MM.1S (cell line): ENCODE data around the gene ZCCHC2.

Source experiments
- DNase-seq: peaks from one replicate; pipeline ENCODE4 v3.0.0-alpha.2; 2015
- H2AFZ ChIP-seq: fragments of 300-600 bp; sonication (generic); 2 replicates; pipeline ENCODE4 v1.6.0; 2016; ENCODE audit warnings: antibody characterized with exemption, low read length
- H3F3A ChIP-seq: fragments of 300-600 bp; sonication (generic); 2 replicates; pipeline ENCODE4 v1.6.1; 2016; ENCODE audit warnings: mild to moderate bottlenecking, antibody characterized with exemption, low read length, moderate library complexity, mixed read lengths; ENCODE audit not compliant: insufficient read depth
- H3K27ac ChIP-seq: fragments of 300-600 bp; sonication (generic); 2 replicates; pipeline ENCODE4 v1.5.1; 2016; ENCODE audit warnings: mild to moderate bottlenecking, low read length
- H3K27me3 ChIP-seq: fragments of 300-600 bp; sonication (generic); replicated peaks from 2 replicates; pipeline ENCODE4 v1.6.0; 2016; ENCODE audit warnings: low read length; ENCODE audit not compliant: insufficient read depth
- H3K36me3 ChIP-seq: fragments of 300-600 bp; sonication (generic); replicated peaks from 2 replicates; pipeline ENCODE4 v1.6.1; 2016; ENCODE audit warnings: mild to moderate bottlenecking, low read length, mixed read lengths; ENCODE audit not compliant: insufficient read depth
- H3K4me1 ChIP-seq: fragments of 300-600 bp; sonication (generic); 2 replicates; pipeline ENCODE4 v1.6.1; 2016; ENCODE audit warnings: low read length, mixed read lengths
- H3K4me2 ChIP-seq: fragments of 300-600 bp; sonication (generic); 2 replicates; pipeline ENCODE4 v1.6.0; 2016; ENCODE audit warnings: low read depth, low read length
- H3K4me3 ChIP-seq: fragments of 300-600 bp; sonication (generic); 2 replicates; pipeline ENCODE4 v1.5.1; 2016; ENCODE audit warnings: low read length, mixed read lengths
- H3K79me2 ChIP-seq: fragments of 300-600 bp; sonication (generic); 2 replicates; pipeline ENCODE4 v1.6.1; 2016; ENCODE audit warnings: mixed run types, low read length, mixed read lengths
- H3K9ac ChIP-seq: fragments of 300-600 bp; sonication (generic); 2 replicates; pipeline ENCODE4 v1.6.1; 2016; ENCODE audit warnings: low read length, mixed read lengths
- H3K9me2 ChIP-seq: fragments of 300-600 bp; sonication (generic); replicated peaks from 2 replicates; pipeline ENCODE4 v1.6.1; 2016; ENCODE audit warnings: mild to moderate bottlenecking, low read length, mixed read lengths; ENCODE audit not compliant: insufficient read depth
- H3K9me3 ChIP-seq: fragments of 300-600 bp; sonication (generic); replicated peaks from 2 replicates; pipeline ENCODE4 v1.6.1; 2016; ENCODE audit warnings: mild to moderate bottlenecking, low read length, mixed read lengths; ENCODE audit not compliant: insufficient read depth
- H4K20me1 ChIP-seq: fragments of 300-600 bp; sonication (generic); 2 replicates; pipeline ENCODE4 v1.6.1; 2016; ENCODE audit warnings: mild to moderate bottlenecking, low read length, moderate library complexity, mixed read lengths; ENCODE audit not compliant: insufficient read depth
- CTCF ChIP-seq: fragments of 300-600 bp; sonication (generic); IDR thresholded peaks from 2 replicates; pipeline ENCODE4 v1.5.1; 2016; ENCODE audit warnings: antibody characterized with exemption, low read length, mixed read lengths
- EZH2 ChIP-seq: fragments of 300-600 bp; sonication (generic); optimal IDR thresholded peaks from 2 replicates; pipeline ENCODE3; 2017; ENCODE audit warnings: low read depth, mild to moderate bottlenecking, antibody characterized with exemption, low read length, mixed read lengths
- EZH2phosphoT487 ChIP-seq: fragments of 300-600 bp; sonication (generic); IDR thresholded peaks from 2 replicates; pipeline ENCODE4 v1.6.1; 2018; ENCODE audit warnings: antibody characterized with exemption, low read length

Gene ZCCHC2

GRCh38 chr18:62512996-62513395, 9.8 kb upstream of the ZCCHC2 start:
- H3K27ac ChIP-seq: no peak overlapping the region
- no peak overlapping the region for H2AFZ ChIP-seq
- H3F3A ChIP-seq: no peaks in the 10 kb centered on the region
- 0 out of 2 replicates have a peak, but pooled peaks cover 3% of the 10 kb centered on the region for H3K9me3 ChIP-seq
- H3K36me3 ChIP-seq: no peaks in the 10 kb centered on the region
- no peak overlapping the region for H3K4me3 ChIP-seq
- no peak for DNase-seq
- peaks cover 87% of the 10 kb centered on the region for H3K27me3 ChIP-seq
- no peak overlapping the region for H3K4me2 ChIP-seq
- no peaks in the 10 kb centered on the region for H3K4me1 ChIP-seq
- TF ChIP-seq EZH2phosphoT487 (no peak), CTCF (no peak), EZH2 (no peak)
- no peak overlapping the region for H3K9ac ChIP-seq
- H4K20me1 ChIP-seq: no peaks in the 10 kb centered on the region
- no peaks in the 10 kb centered on the region for H3K9me2 ChIP-seq
- no peaks in the 10 kb centered on the region for H3K79me2 ChIP-seq

GRCh38 chr18:62514570-62514969, 8.3 kb upstream of the ZCCHC2 start:
- no peaks in the 10 kb centered on the region for H3K9me2 ChIP-seq
- TF ChIP-seq CTCF: no peak
- TF ChIP-seq EZH2phosphoT487: no peak
- no peak for TF ChIP-seq EZH2
- H3K27ac ChIP-seq: no peak overlapping the region
- no peak overlapping the region for H2AFZ ChIP-seq
- no peak for DNase-seq
- H3K27me3 ChIP-seq: peaks cover 86% of the 10 kb centered on the region
- 0 out of 2 replicates have a peak, but pooled peaks cover 3% of the 10 kb centered on the region for H3K9me3 ChIP-seq
- no peaks in the 10 kb centered on the region for H3K36me3 ChIP-seq
- H3K9ac ChIP-seq: no peak overlapping the region
- no peak overlapping the region for H3K4me3 ChIP-seq
- H3K4me1 ChIP-seq: no peaks in the 10 kb centered on the region
- no peak overlapping the region for H3K4me2 ChIP-seq
- H3K79me2 ChIP-seq: no peaks in the 10 kb centered on the region
- no peaks in the 10 kb centered on the region for H4K20me1 ChIP-seq
- H3F3A ChIP-seq: no peaks in the 10 kb centered on the region

- no peak overlapping the region for H3K27ac ChIP-seq
- no peak overlapping the region for H3K4me2 ChIP-seq
- H3K79me2 ChIP-seq: no peaks in the 10 kb centered on the region
- H3K4me3 ChIP-seq: no peak overlapping the region
- H3K27me3 ChIP-seq: peaks cover 86% of the 10 kb centered on the region
- no peak overlapping the region for H3K9ac ChIP-seq
- H3K9me3 ChIP-seq: 0 out of 2 replicates have a peak, but pooled peaks cover 3% of the 10 kb centered on the region
- no peaks in the 10 kb centered on the region for H3K4me1 ChIP-seq
- H4K20me1 ChIP-seq: no peaks in the 10 kb centered on the region
- TF ChIP-seq EZH2 (no peak), CTCF (no peak), EZH2phosphoT487 (no peak)
- no peaks in the 10 kb centered on the region for H3K9me2 ChIP-seq
- no peak for DNase-seq
- no peak overlapping the region for H2AFZ ChIP-seq
- no peaks in the 10 kb centered on the region for H3K36me3 ChIP-seq
- no peaks in the 10 kb centered on the region for H3F3A ChIP-seq
Measured at GRCh38 chr18:62516242-62516641, 6.6 kb upstream of the ZCCHC2 start.
